HG02870 (cell line): ENCODE data around the gene GDF2.

Source experiments
- ATAC-seq: cut with Tn5 transposase; IDR thresholded peaks from one replicate; pipeline ENCODE4 v1.9.1; 2021; ENCODE audit warnings: mild to moderate bottlenecking, moderate library complexity; ENCODE audit not compliant: unreplicated experiment

GDF2 gene

GRCh38 chr10:47311193-47311931 is 10.9 kb upstream of the GDF2 start:
- no peak for ATAC-seq

- peak; percentile 62 for ATAC-seq
Measured at GRCh38 chr10:47311932-47312662, 10.2 kb upstream of the GDF2 start.

- ATAC-seq = no peak
Measured at GRCh38 chr10:47312663-47312995, 9.6 kb upstream of the GDF2 start.

GRCh38 chr10:47314416-47314970 is 7.8 kb upstream of the GDF2 start:
- ATAC-seq = no peak

GRCh38 chr10:47315421-47315820 is 6.8 kb upstream of the GDF2 start:
- no peak for ATAC-seq

- ATAC-seq = no peak
Measured at GRCh38 chr10:47316131-47316530, 6.1 kb upstream of the GDF2 start.

GRCh38 chr10:47317251-47317650 is 5.0 kb upstream of the GDF2 start:
- ATAC-seq = no peak

- no peak for ATAC-seq
Measured at GRCh38 chr10:47318706-47319105, 3.5 kb upstream of the GDF2 start.

GRCh38 chr10:47319784-47320183 is 2.5 kb upstream of the GDF2 start:
- ATAC-seq = no peak

- ATAC-seq = no peak
Measured at GRCh38 chr10:47320812-47321211, 1.4 kb upstream of the GDF2 start.

- no peak for ATAC-seq
Measured at GRCh38 chr10:47321521-47322195, 596 bp upstream of the GDF2 start.

- no peak for ATAC-seq
Measured at GRCh38 chr10:47323087-47323486, 833 bp downstream of the GDF2 start.

GRCh38 chr10:47323636-47324296 is 1.5 kb downstream of the GDF2 start:
- ATAC-seq = no peak

- ATAC-seq = no peak
Measured at GRCh38 chr10:47325303-47326291, 3.3 kb downstream of the GDF2 start.

- no peak for ATAC-seq
Measured at GRCh38 chr10:47326306-47326926, 4.2 kb downstream of the GDF2 start.

- ATAC-seq = no peak
Measured at GRCh38 chr10:47326927-47327330, 4.7 kb downstream of the GDF2 start.

GRCh38 chr10:47329855-47330254 is 7.6 kb downstream of the GDF2 start:
- ATAC-seq = no peak

GRCh38 chr10:47330366-47330765 is 8.1 kb downstream of the GDF2 start:
- ATAC-seq = no peak

GRCh38 chr10:47330804-47331203 is 8.6 kb downstream of the GDF2 start:
- no peak for ATAC-seq

- no peak for ATAC-seq
Measured at GRCh38 chr10:47331491-47331890, 9.2 kb downstream of the GDF2 start.
